Fibroblast of the aortic adventitia (primary cell): Measurements from ENCODE around the gene ORC3. TPM values are rescaled to one million over a fixed set of nuclear protein-coding genes. Genes with fewer than 3 reads are reported as not detected.

Experiments used
- DNase-seq: peaks from one replicate; pipeline ENCODE4 v3.0.0-alpha.2; 2010; ENCODE audit warnings: low read depth
- H3K4me3 ChIP-seq: 2 replicates; pipeline ENCODE4 v1.5.1; 2011; ENCODE audit warnings: low read depth, mild to moderate bottlenecking, control low read depth, low read length, moderate library complexity
- total RNA-seq: library from RNA; depleted of rRNA; stranded (reverse); fragments of >200 nt; gene quantifications from 2 replicates; pipeline ENCODE4 v1.2.3, GENCODE V29; 2012; ENCODE audit warnings: low replicate concordance
- TF ChIP-seq, protein P1 (sequence below): IDR thresholded peaks from 2 replicates; pipeline ENCODE4 v1.5.1; 2011; ENCODE audit warnings: mild to moderate bottlenecking, low read length, control low read depth, inconsistent platforms; ENCODE audit not compliant: insufficient read depth

The ORC3 gene
- total RNA-seq, 1 donor = 52.9 TPM

GRCh38 chr6:87573307-87574024 lies 16.5 kb upstream of the ORC3 start:
- no peak for DNase-seq
- H3K4me3 ChIP-seq = no peak overlapping the region
- TF ChIP-seq, protein P1, sequence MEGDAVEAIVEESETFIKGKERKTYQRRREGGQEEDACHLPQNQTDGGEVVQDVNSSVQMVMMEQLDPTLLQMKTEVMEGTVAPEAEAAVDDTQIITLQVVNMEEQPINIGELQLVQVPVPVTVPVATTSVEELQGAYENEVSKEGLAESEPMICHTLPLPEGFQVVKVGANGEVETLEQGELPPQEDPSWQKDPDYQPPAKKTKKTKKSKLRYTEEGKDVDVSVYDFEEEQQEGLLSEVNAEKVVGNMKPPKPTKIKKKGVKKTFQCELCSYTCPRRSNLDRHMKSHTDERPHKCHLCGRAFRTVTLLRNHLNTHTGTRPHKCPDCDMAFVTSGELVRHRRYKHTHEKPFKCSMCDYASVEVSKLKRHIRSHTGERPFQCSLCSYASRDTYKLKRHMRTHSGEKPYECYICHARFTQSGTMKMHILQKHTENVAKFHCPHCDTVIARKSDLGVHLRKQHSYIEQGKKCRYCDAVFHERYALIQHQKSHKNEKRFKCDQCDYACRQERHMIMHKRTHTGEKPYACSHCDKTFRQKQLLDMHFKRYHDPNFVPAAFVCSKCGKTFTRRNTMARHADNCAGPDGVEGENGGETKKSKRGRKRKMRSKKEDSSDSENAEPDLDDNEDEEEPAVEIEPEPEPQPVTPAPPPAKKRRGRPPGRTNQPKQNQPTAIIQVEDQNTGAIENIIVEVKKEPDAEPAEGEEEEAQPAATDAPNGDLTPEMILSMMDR = no peak

GRCh38 chr6:87574237-87574804 lies 15.6 kb upstream of the ORC3 start:
- no peak for DNase-seq
- TF ChIP-seq, protein P1 = no peak
- no peak overlapping the region for H3K4me3 ChIP-seq

- no peak overlapping the region for H3K4me3 ChIP-seq
- no peak for DNase-seq
- TF ChIP-seq, protein P1 = no peak
These were observed 14.5 kb upstream of the ORC3 start for GRCh38 chr6:87575423-87575822.

DNA sequence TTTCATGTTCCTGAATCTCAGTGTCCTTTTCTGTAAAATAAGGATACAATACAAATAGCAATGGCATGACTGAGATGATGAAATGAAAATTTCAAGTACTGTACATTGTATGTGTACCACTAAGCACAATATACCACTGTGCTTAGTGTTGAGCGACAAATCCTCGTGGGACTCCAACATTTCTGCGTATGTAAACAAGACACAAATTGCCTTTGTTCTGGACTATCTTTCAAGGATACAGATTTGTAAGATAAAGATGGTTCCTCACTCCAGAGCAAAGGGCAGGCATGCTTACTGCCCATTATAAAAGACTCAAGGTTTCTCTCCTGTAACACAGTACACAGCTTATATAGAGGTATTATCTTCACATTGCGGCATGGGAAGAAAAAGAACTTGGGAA lies 6.1 kb upstream of the ORC3 start:
- TF ChIP-seq, protein P1 = no peak
- no peak overlapping the region for H3K4me3 ChIP-seq
- DNase-seq = no peak

DNA sequence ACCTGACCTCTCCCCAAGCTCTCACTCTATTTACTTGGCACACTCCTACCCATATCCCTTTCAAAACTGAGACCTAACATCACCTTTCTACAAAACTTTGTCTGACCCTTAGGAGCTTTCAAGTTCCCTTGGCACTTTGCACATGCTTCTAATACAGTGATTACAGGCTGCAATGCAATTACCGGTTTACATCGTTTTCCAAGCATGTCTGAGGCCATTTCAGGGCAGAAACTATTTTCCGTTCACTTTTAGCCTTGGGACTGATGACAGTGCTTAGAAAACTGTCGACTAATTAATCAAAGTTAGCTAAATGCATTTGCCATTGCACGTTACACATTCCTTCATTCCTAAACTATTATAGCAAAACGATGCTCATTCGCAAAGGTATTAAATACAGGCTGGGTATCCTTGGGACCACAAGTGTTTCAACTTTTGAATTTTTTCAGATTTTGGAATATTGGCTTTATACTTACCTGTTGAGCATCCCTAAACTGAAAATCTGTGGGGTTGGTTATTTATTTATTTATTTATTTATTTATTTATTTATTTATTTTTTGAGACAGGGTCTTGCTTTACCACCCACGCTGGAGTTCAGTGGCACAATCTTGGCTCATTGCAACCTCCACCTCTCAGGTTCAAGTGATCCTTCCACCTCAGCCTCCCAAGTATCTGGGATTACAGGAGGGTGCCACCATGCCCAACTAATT lies 3.4 kb upstream of the ORC3 start:
- DNase-seq = no peak
- TF ChIP-seq, protein P1 = no peak
- H3K4me3 ChIP-seq = no peak overlapping the region

- DNase-seq = peak; percentile 32
- H3K4me3 ChIP-seq = peak overlapping the region; percentile 99
- TF ChIP-seq, protein P1 = no peak
These were observed 1.1 kb upstream of the ORC3 start for GRCh38 chr6:87588756-87589407.
